SJSA1 (cell line): Measurements from ENCODE around the gene TEX51. TPM values are rescaled to one million over a fixed set of nuclear protein-coding genes. Genes with fewer than 3 reads are reported as not detected.

Experiments used
- DNase-seq, 2 experiments: peaks; one replicate each; pipeline ENCODE4 v3.0.0-alpha.2; 2015 to 2020; ENCODE audit warnings: low spot score in 2 of 2, low read depth in 1 of 2
- H3K27ac ChIP-seq: fragments of 250-450 bp; sonication (Bioruptor Pico); 2 replicates; pipeline ENCODE4 v1.5.1; 2020; ENCODE audit warnings: mild to moderate bottlenecking, moderate library complexity
- H3K27me3 ChIP-seq: fragments of 250-450 bp; sonication (Bioruptor Pico); replicated peaks from 2 replicates; pipeline ENCODE4 v1.5.1; 2020; ENCODE audit warnings: mild to moderate bottlenecking, moderate library complexity
- H3K36me3 ChIP-seq: fragments of 250-450 bp; sonication (Bioruptor Pico); 2 replicates; pipeline ENCODE4 v1.5.1; 2020; ENCODE audit warnings: mild to moderate bottlenecking
- H3K4me1 ChIP-seq: fragments of 250-450 bp; sonication (Bioruptor Pico); replicated peaks from 2 replicates; pipeline ENCODE4 v1.6.1; 2021; ENCODE audit warnings: mild to moderate bottlenecking
- H3K4me3 ChIP-seq: fragments of 250-450 bp; sonication (Bioruptor Pico); 2 replicates; pipeline ENCODE4 v1.5.1; 2020; ENCODE audit warnings: mild to moderate bottlenecking
- H3K9me3 ChIP-seq: fragments of 250-450 bp; sonication (Bioruptor Pico); replicated peaks from 2 replicates; pipeline ENCODE4 v1.5.1; 2020; ENCODE audit warnings: mild to moderate bottlenecking
- total RNA-seq: library from RNA; depleted of rRNA; stranded (reverse); fragments of >200 nt; shearing (Covaris generic); gene quantifications from 2 replicates; pipeline ENCODE4 v1.2.3, GENCODE V29; 2014; rRNA removed

Gene TEX51
- total RNA-seq, 1 experiment from 2014 or later: not detected

DNA sequence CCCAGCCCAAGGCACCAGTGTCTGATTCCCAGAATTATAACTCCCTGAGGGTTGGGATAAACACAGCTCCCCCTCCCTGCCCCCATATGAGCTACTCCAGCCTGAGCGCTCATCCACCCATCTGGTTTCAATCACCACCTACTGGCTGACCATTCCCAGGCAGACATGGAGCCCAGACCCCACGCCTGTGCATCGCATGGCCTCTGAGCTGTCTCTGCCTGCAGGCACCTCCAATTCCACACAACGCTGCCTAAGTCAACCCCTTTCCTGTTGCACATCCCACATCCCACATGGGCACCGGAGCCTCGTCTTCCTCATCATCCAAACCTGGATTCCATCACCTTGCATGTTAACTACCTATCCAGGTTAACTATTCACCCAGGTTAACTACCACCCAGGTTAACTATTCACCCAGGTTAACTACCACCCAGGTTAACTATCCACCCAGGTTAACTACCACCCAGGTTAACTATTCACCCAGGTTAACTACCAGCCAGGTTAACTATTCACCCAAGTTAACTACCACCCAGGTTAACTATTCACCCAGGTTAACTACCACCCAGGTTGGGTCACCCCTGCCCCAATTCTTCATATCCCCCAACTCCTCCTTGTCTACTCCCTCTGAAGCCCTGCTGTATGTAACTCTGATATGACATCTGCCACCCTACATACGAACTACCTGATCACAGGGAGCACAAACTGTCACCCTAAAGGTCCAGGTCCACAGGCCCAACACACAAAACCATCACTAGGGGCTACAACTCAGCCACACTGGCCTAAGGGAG, 47.8 kb downstream of the TEX51 start:
- Histone ChIP-seq H3K36me3 (no peaks in the 10 kb centered on the region), H3K27ac (no peak overlapping the region), H3K9me3 (no peaks in the 10 kb centered on the region), H3K4me3 (no peak overlapping the region), H3K4me1 (no peaks in the 10 kb centered on the region), H3K27me3 (0 out of 2 replicates have a peak, but pooled peaks cover 2% of the 10 kb centered on the region)
- no peak for DNase-seq

DNA sequence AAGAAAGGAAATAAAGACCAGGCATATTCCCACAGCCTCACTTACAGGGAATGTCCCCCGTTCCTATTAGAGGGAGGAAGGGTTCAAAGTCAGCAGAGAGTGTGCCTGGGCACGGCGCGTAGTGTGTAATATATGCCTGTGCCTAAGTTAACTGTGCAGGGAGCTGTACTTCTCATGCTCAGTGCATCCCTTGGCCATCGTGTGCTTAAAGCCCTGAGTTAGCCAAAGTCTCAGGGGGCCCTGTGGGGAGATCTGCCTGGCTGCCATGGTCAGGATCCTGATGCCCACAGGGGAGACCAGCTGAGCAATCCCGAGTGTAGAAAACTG, 48.4 kb downstream of the TEX51 start:
- Histone ChIP-seq H3K4me3 (no peak overlapping the region), H3K9me3 (no peaks in the 10 kb centered on the region), H3K36me3 (no peaks in the 10 kb centered on the region), H3K27me3 (0 out of 2 replicates have a peak, but pooled peaks cover 2% of the 10 kb centered on the region), H3K27ac (no peak overlapping the region), H3K4me1 (no peaks in the 10 kb centered on the region)
- DNase-seq: no peak

DNA sequence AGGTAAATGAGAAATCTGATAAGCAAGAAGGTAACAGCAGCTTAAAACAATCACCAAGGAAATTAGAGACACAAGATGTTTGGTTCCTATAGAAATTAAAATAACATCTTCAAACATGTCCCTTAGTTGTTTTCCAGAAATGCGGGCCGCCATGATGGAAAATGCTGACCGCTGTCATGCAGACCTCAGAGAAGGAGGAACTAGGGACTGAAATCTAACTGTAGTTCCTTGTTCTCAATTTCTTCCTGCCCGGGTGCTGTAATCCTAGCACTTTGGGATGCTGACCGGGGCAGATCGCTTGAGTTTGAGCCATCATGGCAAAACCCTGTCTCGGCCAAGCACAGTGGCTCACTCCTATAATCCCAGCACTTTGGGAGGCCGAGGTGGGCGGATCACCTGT, 51.1 kb downstream of the TEX51 start:
- H3K27ac ChIP-seq: no peak overlapping the region
- no peak for DNase-seq
- H3K9me3 ChIP-seq: no peaks in the 10 kb centered on the region
- no peaks in the 10 kb centered on the region for H3K36me3 ChIP-seq
- no peaks in the 10 kb centered on the region for H3K4me1 ChIP-seq
- H3K4me3 ChIP-seq: no peak overlapping the region
- H3K27me3 ChIP-seq: peaks cover 5% of the 10 kb centered on the region

DNA sequence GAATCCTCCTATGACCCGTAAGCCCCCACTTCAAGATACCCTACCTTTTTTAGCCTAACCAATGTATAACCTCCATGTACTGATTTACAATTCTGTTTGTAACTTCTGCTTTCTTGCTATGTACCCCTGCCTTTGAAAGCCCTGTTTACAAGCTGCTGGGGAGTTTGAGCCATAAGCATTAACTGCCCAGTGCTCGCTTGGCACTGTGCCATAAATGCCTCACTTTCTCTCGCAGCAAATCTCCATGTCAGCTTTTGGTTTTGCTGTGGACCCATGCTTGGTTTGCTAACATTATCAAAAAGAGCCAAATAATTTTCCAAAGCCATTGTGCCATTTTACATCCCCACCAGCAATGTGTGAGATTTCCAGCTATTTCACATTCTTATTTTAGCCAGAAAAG, 51.8 kb downstream of the TEX51 start:
- Histone ChIP-seq H3K9me3 (no peaks in the 10 kb centered on the region), H3K36me3 (no peaks in the 10 kb centered on the region), H3K27me3 (peaks cover 5% of the 10 kb centered on the region), H3K27ac (no peak overlapping the region), H3K4me1 (no peaks in the 10 kb centered on the region), H3K4me3 (no peak overlapping the region)
- no peak for DNase-seq

Other genes with a start within 250 kb of the TEX51 start
- not detected in 2 replicates for gene GYPC, start 242.7 kb upstream of the TEX51 start, total RNA-seq
- 68.6 and 76.5 TPM in 2 replicates for gene BIN1, start 208.3 kb downstream of the TEX51 start, total RNA-seq